Suprapubic skin (tissue), 4 donors: ENCODE data around the gene AZU1.

Source experiments
- POLR2A ChIP-seq, 2 donors: fragments of 450-650 bp; IDR thresholded peaks; one replicate each; pipeline ENCODE4 v1.6.1; 2017; ENCODE audit warnings: antibody characterized with exemption in 2 of 2, mild to moderate bottlenecking in 2 of 2, moderate library complexity in 2 of 2
- POLR2AphosphoS5 ChIP-seq, 3 donors: sonication (generic); formaldehyde crosslinking; IDR thresholded peaks; one replicate each; pipeline ENCODE4 v1.6.1; 2017; ENCODE audit warnings: antibody characterized with exemption in 3 of 3
- TF ChIP-seq, protein P1 (sequence below), 2 donors: fragments of 200-600 bp in 1 of 2; fragments of 450-650 bp in 1 of 2; sonication (generic) in 1 of 2; IDR thresholded peaks; one replicate each; pipeline ENCODE4 v1.5.1; 2016 to 2019; ENCODE audit warnings: antibody characterized with exemption in 2 of 2, mild to moderate bottlenecking in 1 of 2, moderate library complexity in 1 of 2

DNA sequence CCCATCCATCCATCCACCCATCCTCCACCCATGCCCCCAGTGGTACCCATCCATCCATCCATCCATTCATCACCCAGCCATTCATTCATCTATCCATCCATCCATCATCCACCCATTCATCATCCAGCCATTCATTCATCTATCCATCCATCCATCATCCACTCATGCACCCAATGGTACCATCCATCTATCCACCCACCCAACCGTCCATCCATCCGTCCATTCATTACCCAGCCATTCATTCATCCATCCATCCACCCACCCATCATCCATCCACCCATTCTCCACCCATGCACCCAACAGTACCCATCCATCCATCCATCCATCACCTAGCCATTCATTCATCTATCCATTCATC is 11.2 kb upstream of the AZU1 start:
- TF ChIP-seq, protein P1, sequence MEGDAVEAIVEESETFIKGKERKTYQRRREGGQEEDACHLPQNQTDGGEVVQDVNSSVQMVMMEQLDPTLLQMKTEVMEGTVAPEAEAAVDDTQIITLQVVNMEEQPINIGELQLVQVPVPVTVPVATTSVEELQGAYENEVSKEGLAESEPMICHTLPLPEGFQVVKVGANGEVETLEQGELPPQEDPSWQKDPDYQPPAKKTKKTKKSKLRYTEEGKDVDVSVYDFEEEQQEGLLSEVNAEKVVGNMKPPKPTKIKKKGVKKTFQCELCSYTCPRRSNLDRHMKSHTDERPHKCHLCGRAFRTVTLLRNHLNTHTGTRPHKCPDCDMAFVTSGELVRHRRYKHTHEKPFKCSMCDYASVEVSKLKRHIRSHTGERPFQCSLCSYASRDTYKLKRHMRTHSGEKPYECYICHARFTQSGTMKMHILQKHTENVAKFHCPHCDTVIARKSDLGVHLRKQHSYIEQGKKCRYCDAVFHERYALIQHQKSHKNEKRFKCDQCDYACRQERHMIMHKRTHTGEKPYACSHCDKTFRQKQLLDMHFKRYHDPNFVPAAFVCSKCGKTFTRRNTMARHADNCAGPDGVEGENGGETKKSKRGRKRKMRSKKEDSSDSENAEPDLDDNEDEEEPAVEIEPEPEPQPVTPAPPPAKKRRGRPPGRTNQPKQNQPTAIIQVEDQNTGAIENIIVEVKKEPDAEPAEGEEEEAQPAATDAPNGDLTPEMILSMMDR (IDR thresholded peaks at IDR 0.05): no peak
- TF ChIP-seq POLR2AphosphoS5 (IDR thresholded peaks at IDR 0.05): no peak
- no peak for TF ChIP-seq POLR2A (IDR thresholded peaks at IDR 0.05)
